K562 (cell line): ENCODE results near the gene GGA3. TPM values are rescaled to one million over a fixed set of nuclear protein-coding genes. Genes with fewer than 3 reads are reported as not detected.

Source experiments
- GATAD2B ChIP-seq: fragments of 450-650 bp; IDR thresholded peaks from 2 replicates; pipeline ENCODE4 v1.6.1; 2017; ENCODE audit warnings: mild to moderate bottlenecking, borderline replicate concordance
- JUN ChIP-seq, 2 experiments: sonication (generic) in 1 of 2; formaldehyde crosslinking in 1 of 2; IDR thresholded peaks; 2 replicates each; pipeline versions ENCODE4 v1.6.1 to v1.8.0; 2012 to 2022; ENCODE audit warnings: borderline replicate concordance in 2 of 2, mild to moderate bottlenecking in 2 of 2, improper control_type of control experiment in 1 of 2, low read depth in 1 of 2, low read length in 1 of 2, missing genetic modification reagents in 1 of 2
- KAT2B ChIP-seq: IDR thresholded peaks from one replicate; pipeline ENCODE4 v1.6.1; 2012; ENCODE audit warnings: low read depth, mild to moderate bottlenecking, control low read depth, inconsistent platforms, low read length, moderate library complexity
- MAZ ChIP-seq, 2 experiments: fragments of 450-650 bp in 1 of 2; sonication (generic) in 1 of 2; formaldehyde crosslinking; IDR thresholded peaks in 1 of 2; conservative IDR thresholded peaks in 1 of 2; 2 replicates each; pipeline versions ENCODE4 v1.4.0 to v1.5.0; 2020; ENCODE audit warnings: mild to moderate bottlenecking in 1 of 2, missing genetic modification reagents in 1 of 2
- PBX2 ChIP-seq, 2 experiments: IDR thresholded peaks in 1 of 2; conservative IDR thresholded peaks in 1 of 2; 2 replicates each; pipeline ENCODE4 v1.6.1; 2016; ENCODE audit warnings: low read depth in 2 of 2, mild to moderate bottlenecking in 1 of 2, missing compliant biosample characterization in 1 of 2, missing genetic modification characterization in 1 of 2, moderate library complexity in 1 of 2
- POLR2B ChIP-seq: fragments of 450-650 bp; IDR thresholded peaks from 2 replicates; pipeline ENCODE4 v1.6.1; 2018; ENCODE audit warnings: low read depth; ENCODE audit not compliant: partially characterized antibody
- POLR2G ChIP-seq: fragments of 200-400 bp; formaldehyde crosslinking; IDR thresholded peaks from 2 replicates; pipeline ENCODE4 v1.6.1; 2017; ENCODE audit warnings: low read depth, mild to moderate bottlenecking, antibody characterized with exemption, low read length, moderate library complexity
- RBFOX2 ChIP-seq: fragments of 200-400 bp; formaldehyde crosslinking; IDR thresholded peaks from 2 replicates; pipeline ENCODE4 v1.6.1; 2017; ENCODE audit warnings: low read depth, mild to moderate bottlenecking, low read length, moderate library complexity
- RBM39 ChIP-seq: fragments of 200-400 bp; formaldehyde crosslinking; optimal IDR thresholded peaks from 2 replicates; pipeline ENCODE3; 2018; ENCODE audit warnings: low read depth, low read length
- SMAD1 ChIP-seq: fragments of 150-350 bp; IDR thresholded peaks from 2 replicates; pipeline ENCODE4 v1.6.1; 2014; ENCODE audit warnings: low read length, low read depth; ENCODE audit not compliant: partially characterized antibody
- SMARCB1 ChIP-seq: IDR thresholded peaks from 2 replicates; pipeline ENCODE4 v1.6.1; 2011; ENCODE audit warnings: improper control_type of control experiment, low read depth; ENCODE audit not compliant: insufficient read length
- TCF15 ChIP-seq: fragments of 250-450 bp; sonication (Bioruptor Pico); IDR thresholded peaks from 2 replicates; pipeline ENCODE4 v1.8.0; 2022; ENCODE audit warnings: moderate library complexity, mild to moderate bottlenecking, inconsistent platforms
- TFE3 ChIP-seq: fragments of 450-650 bp; formaldehyde crosslinking; IDR thresholded peaks from 2 replicates; pipeline ENCODE4 v1.4.0; 2020; ENCODE audit warnings: mild to moderate bottlenecking, mixed read lengths
- ZNF263 ChIP-seq: sonication (generic); formaldehyde crosslinking; IDR thresholded peaks from 2 replicates; pipeline ENCODE4 v1.8.0; 2022; ENCODE audit warnings: mild to moderate bottlenecking, missing genetic modification reagents, borderline replicate concordance
- polyA plus RNA-seq, 8 experiments: library from polyadenylated mRNA; depleted of rRNA in 4 of 8; stranded (reverse) in 5 of 8; unstranded in 3 of 8; fragments of >200 nt; fragmentation: Nextera tagmentation in 2 of 8; fragmentation: Illumina TruSeq in 1 of 8; extraction: Ambion mirVana in 2 of 8; extraction: Trizol in 1 of 8; gene quantifications; 2 replicates each; pipeline versions ENCODE4 v1.2.1 to v1.2.3, GENCODE V29; 2011 to 2014; ENCODE audit warnings: inconsistent platforms in 1 of 8, missing spikeins in 1 of 8
- total RNA-seq, 7 experiments: library from RNA; depleted of rRNA in 6 of 7; stranded (reverse); fragments of >200 nt in 6 of 7; fragmentation: Illumina TruSeq in 2 of 7; extraction: Trizol in 2 of 7; gene quantifications; 2 replicates each; pipeline versions ENCODE4 v1.2.1 to v1.2.3, GENCODE V29; 2011 to 2021; ENCODE audit warnings: low replicate concordance in 1 of 7

Gene GGA3
- total and polyA plus RNA-seq, 9 of the 15 experiments (the other 6 are each of a cell fraction or from before 2014, with no cell fraction given): 5.7 to 64.9 (median 25.4) TPM

- no peak for TF ChIP-seq TFE3 (CRISPR knock-in tag)
- TF ChIP-seq MAZ (CRISPR knock-in tag; conservative IDR thresholded peaks at IDR 0.05 in 1 of 2, IDR thresholded peaks at IDR 0.05 in 1 of 2): no peak
- no peak for TF ChIP-seq SMARCB1
- no peak for TF ChIP-seq ZNF263 (CRISPR knock-in tag)
- TF ChIP-seq GATAD2B: no peak
- no peak for TF ChIP-seq KAT2B
- peak; percentile 57; the same call in 1 of the 2 replicates for TF ChIP-seq POLR2G
- no peak for TF ChIP-seq JUN (IDR thresholded peaks at IDR 0.05; ENCODE audit: borderline replicate concordance, low read depth, low read length)
- TF ChIP-seq JUN (CRISPR knock-in tag; IDR thresholded peaks at IDR 0.05; ENCODE audit: borderline replicate concordance): no peak
- TF ChIP-seq RBM39: no peak
- TF ChIP-seq SMAD1: no peak
- no peak for TF ChIP-seq POLR2B
- TF ChIP-seq RBFOX2: peak; percentile 7; the same call in 1 of the 2 replicates
- no peak for TF ChIP-seq PBX2 (CRISPR knock-in tag; IDR thresholded peaks at IDR 0.05; ENCODE audit: low read depth)
- TF ChIP-seq PBX2 (tag; conservative IDR thresholded peaks at IDR 0.05; ENCODE audit: low read depth): no peak
- TF ChIP-seq TCF15 (CRISPR knock-in tag): 0 out of 2 replicates have a peak, but pooled peaks have one; percentile 17
Observed at GRCh38 chr17:75239778-75240393, 21.5 kb downstream of the GGA3 start (continued).
